T47D (cell line): ENCODE measurements around the gene CH25H.
"Not testable (repeated sequence)": the region's sequence is repeated elsewhere in the genome, so short reads cannot be mapped to it uniquely, and the experiment has no call there.

Experiments used
- DNase-seq, 2 experiments: peaks; one replicate each; pipeline versions ENCODE4 v3.0.0 to v3.0.0-alpha.2; 2011 to 2012; ENCODE audit warnings: low read depth in 1 of 2, low spot score in 1 of 2
- JUND ChIP-seq: IDR thresholded peaks from 2 replicates; pipeline ENCODE4 v1.6.1; 2012; ENCODE audit warnings: low read depth
- in situ Hi-C: cut with HindIII; loops from 2 replicates; pipeline ENCODE4 v1.10.0; 2016; ENCODE audit warnings: low sequenced_read_pairs, low pct_unique_long_range_greater_than_20kb

Gene CH25H

GRCh38 chr10:89207181-89207800, at the start of gene CH25H:
Gene CH25H (minus strand): TSS chr10:89207317. CDS start chr10:89207292, 25 bp downstream.
- no peak for TF ChIP-seq JUND
- peak in 1 of 2 experiments; percentile 44 for DNase-seq
- in situ Hi-C loops, result loop anchor here (25.0 kb wide), 1 partner anchor 270 kb away; no protein-coding TSS in a partner anchor

- TF ChIP-seq JUND, result no peak
- DNase-seq, result no peak
- in situ Hi-C loops, result no loop called here
These were observed 49.2 kb upstream of the CH25H start for GRCh38 chr10:89256340-89256739.

- no peak for DNase-seq
- in situ Hi-C loops, result no loop called here
- TF ChIP-seq JUND, result no peak
These were observed 48.7 kb upstream of the CH25H start for GRCh38 chr10:89255793-89256192.

- in situ Hi-C loops, DNase-seq: not testable (repeated sequence)
These were observed 48.0 kb upstream of the CH25H start for GRCh38 chr10:89255091-89255579.

GRCh38 chr10:89252225-89252585, 45.1 kb upstream of the CH25H start:
- no peak for DNase-seq
- no peak for TF ChIP-seq JUND
- in situ Hi-C loops, result no loop called here

GRCh38 chr10:89251409-89252224, 44.5 kb upstream of the CH25H start, which contains the start of gene LIPA:
Gene LIPA (minus strand): TSS chr10:89251775. CDS start chr10:89247648, 4,127 bp downstream.
- DNase-seq, result peak; percentile 92 to 99
- in situ Hi-C loops, result no loop called here
- TF ChIP-seq JUND, result no peak

GRCh38 chr10:89250865-89251408, 43.8 kb upstream of the CH25H start:
- in situ Hi-C loops, result no loop called here
- no peak for TF ChIP-seq JUND
- DNase-seq, result peak in 1 of 2 experiments; percentile 23

GRCh38 chr10:89248990-89249389, 41.9 kb upstream of the CH25H start:
- in situ Hi-C loops, result no loop called here
- no peak for TF ChIP-seq JUND
- no peak for DNase-seq

- in situ Hi-C loops, DNase-seq: not testable (repeated sequence)
These were observed 40.5 kb upstream of the CH25H start for GRCh38 chr10:89247623-89248022.

- TF ChIP-seq JUND, result no peak
- in situ Hi-C loops, result no loop called here
- DNase-seq, result no peak
These were observed 38.7 kb upstream of the CH25H start for GRCh38 chr10:89245802-89246201.

- DNase-seq, result no peak
- TF ChIP-seq JUND, result no peak
- in situ Hi-C loops, result no loop called here
These were observed 35.9 kb upstream of the CH25H start for GRCh38 chr10:89242840-89243568.

GRCh38 chr10:89242345-89242684, 35.2 kb upstream of the CH25H start:
- in situ Hi-C loops, result no loop called here

More at GRCh38 chr10:89242345-89242684, 35.2 kb upstream of the CH25H start:
- peak in 1 of 2 experiments; percentile 69 for DNase-seq
- no peak for TF ChIP-seq JUND
